CD4-positive, alpha-beta memory T cell (primary cell): ENCODE measurements around the gene DYNLT2. TPM values are rescaled to one million over a fixed set of nuclear protein-coding genes. Genes with fewer than 3 reads are reported as not detected.

Experiments
- CTCF ChIA-PET: fragments of 350-600 bp; sonication (Branson Sonifier 250); formaldehyde crosslinking; loops from one replicate; lab custom pipeline; 2021; ENCODE audit warnings: inconsistent platforms; ENCODE audit not compliant: partially characterized antibody; lab: Charles Lee
- POLR2A ChIA-PET: fragments of 350-600 bp; sonication (Branson Sonifier 250); formaldehyde crosslinking; loops from one replicate; lab custom pipeline; 2021; ENCODE audit not compliant: partially characterized antibody; lab: Charles Lee
- DNase-seq, 5 donors: peaks; one replicate each; pipeline versions ENCODE4 v3.0.0 to v3.0.0-alpha.2; 2020 to 2022; ENCODE audit warnings: mixed read lengths in 1 of 5
- H3K27ac ChIP-seq: one replicate; pipeline ENCODE4 v1.7.0; 2013; ENCODE audit warnings: low read depth, low read length
- H3K27me3 ChIP-seq: 2 replicates; pipeline ENCODE4 v1.7.0; 2013; ENCODE audit warnings: mild to moderate bottlenecking, low read length, moderate library complexity; ENCODE audit not compliant: insufficient read depth
- H3K36me3 ChIP-seq: 2 replicates; pipeline ENCODE4 v1.7.0; 2013; ENCODE audit warnings: mild to moderate bottlenecking, low read length, moderate library complexity; ENCODE audit not compliant: insufficient read depth
- H3K4me1 ChIP-seq: 2 replicates; pipeline ENCODE4 v1.7.0; 2013; ENCODE audit warnings: mild to moderate bottlenecking, low read length, moderate library complexity; ENCODE audit not compliant: insufficient read depth
- H3K4me3 ChIP-seq, 2 donors: one replicate each; pipeline ENCODE4 v1.7.0; 2013; ENCODE audit warnings: low read length in 2 of 2, mild to moderate bottlenecking in 1 of 2
- H3K9me3 ChIP-seq, 2 donors: one replicate each; pipeline ENCODE4 v1.7.0; 2013; ENCODE audit warnings: low read length in 2 of 2, control low read depth in 1 of 2; ENCODE audit not compliant: control insufficient read depth in 1 of 2
- H3K27ac Mint-ChIP-seq, 7 donors: one replicate each; pipeline ENCODE4 v1.8.0; 2020 to 2021; ENCODE audit warnings: mixed read lengths in 7 of 7, mild to moderate bottlenecking in 6 of 7, inconsistent platforms in 3 of 7, moderate library complexity in 3 of 7
- H3K27me3 Mint-ChIP-seq, 2 donors: one replicate each; pipeline ENCODE4 v1.8.0; 2020 to 2021; ENCODE audit warnings: mixed read lengths in 2 of 2
- H3K36me3 Mint-ChIP-seq, 2 donors: one replicate each; pipeline ENCODE4 v1.8.0; 2020 to 2021; ENCODE audit warnings: mixed read lengths in 2 of 2, inconsistent platforms in 1 of 2, mild to moderate bottlenecking in 1 of 2
- H3K4me1 Mint-ChIP-seq, 4 donors: one replicate each; pipeline ENCODE4 v1.8.0; 2020 to 2021; ENCODE audit warnings: mixed read lengths in 4 of 4, mild to moderate bottlenecking in 1 of 4
- H3K4me3 Mint-ChIP-seq, 8 donors: one replicate each; pipeline ENCODE4 v1.8.0; 2020 to 2021; ENCODE audit warnings: mixed read lengths in 8 of 8, mild to moderate bottlenecking in 7 of 8, moderate library complexity in 6 of 8, inconsistent platforms in 3 of 8
- H3K9me3 Mint-ChIP-seq, 8 donors: one replicate each; pipeline ENCODE4 v1.8.0; 2020 to 2021; ENCODE audit warnings: mixed read lengths in 8 of 8, mild to moderate bottlenecking in 5 of 8, inconsistent platforms in 3 of 8, moderate library complexity in 1 of 8
- intact Hi-C: fragments of 100-400 bp; cut with micrococcal nuclease; formaldehyde crosslinking; loops from one replicate; pipeline ENCODE4 v1.15.1; 2023
- polyA plus RNA-seq, 2 donors: library from polyadenylated mRNA; unstranded; fragments of 300-500 nt; fragmentation: Illumina TruSeq; gene quantifications; one replicate each; pipeline ENCODE4 v1.2.3, GENCODE V29; 2021
- total RNA-seq, 2 experiments: library from RNA; stranded (reverse); gene quantifications; one replicate each; pipeline ENCODE4 v1.2.3, GENCODE V29; 2021

DYNLT2 gene
- total and polyA plus RNA-seq, 4 experiments from 2014 or later, result 0.56 to 6.9 (median 3.0) TPM

- H3K9me3 ChIP-seq, result no peaks in the 10 kb centered on the region
- H3K36me3 ChIP-seq, result no peaks in the 10 kb centered on the region
- no peak overlapping the region for H3K27ac ChIP-seq
- H3K27me3 ChIP-seq, result no peaks in the 10 kb centered on the region
- Mint-ChIP-seq H3K4me3 (peak overlapping the region; percentile 88 to 93 (median 90)), H3K4me1 (peaks cover 6 to 24% (median 13%) of the 10 kb centered on the region in 4 donors), H3K27me3 (peaks cover 0 to 3% of the 10 kb centered on the region in 2 donors), H3K9me3 (no peaks in the 10 kb centered on the region), H3K36me3 (no peaks in the 10 kb centered on the region), H3K27ac (peak overlapping the region in 3 of 7 donors; percentile 53 to 88 (median 78))
- intact Hi-C loops, result no loop called here
- peak overlapping the region; percentile 71 to 82 for H3K4me3 ChIP-seq
- CTCF ChIA-PET, result interaction anchor here (0.7 to 4.9 kb wide), 35 partner anchors 9 to 794 kb away, joined by 3 to 65 read pairs (median 4); no protein-coding TSS in a partner anchor
- no peak for DNase-seq
- POLR2A ChIA-PET, result interaction anchor here (1.1 to 2.3 kb wide), 3 partner anchors 38 to 764 kb away, joined by 6 to 7 read pairs (median 6); partner anchors contain the start of genes C6orf120, DYNLT2, ERMARD and PSMB1
- peaks cover 16% of the 10 kb centered on the region for H3K4me1 ChIP-seq
Measured at GRCh38 chr6:169789146-169789943, 38.0 kb upstream of the DYNLT2 start.

- intact Hi-C loops, result no loop called here
- Mint-ChIP-seq H3K4me3 (peak overlapping the region in 3 of 8 donors; percentile 20 to 39 (median 28)), H3K36me3 (peaks cover 2 to 3% of the 10 kb centered on the region in 2 donors), H3K27me3 (peaks cover 0 to 3% of the 10 kb centered on the region in 2 donors), H3K4me1 (peaks cover 6 to 24% (median 13%) of the 10 kb centered on the region in 4 donors), H3K9me3 (no peaks in the 10 kb centered on the region), H3K27ac (no peak overlapping the region)
- ChIA-PET CTCF (interaction anchor here (1.1 to 4.9 kb wide), 7 partner anchors 16 to 746 kb away, joined by 3 to 65 read pairs (median 4); no protein-coding TSS in a partner anchor), POLR2A (no interaction called here)
- H3K4me1 ChIP-seq, result peaks cover 16% of the 10 kb centered on the region
- no peaks in the 10 kb centered on the region for H3K9me3 ChIP-seq
- no peaks in the 10 kb centered on the region for H3K27me3 ChIP-seq
- no peak for DNase-seq
- no peak overlapping the region for H3K27ac ChIP-seq
- H3K4me3 ChIP-seq, result no peak overlapping the region
- no peaks in the 10 kb centered on the region for H3K36me3 ChIP-seq
Measured at GRCh38 chr6:169788809-169789145, 37.4 kb upstream of the DYNLT2 start.

- H3K4me3 Mint-ChIP-seq, result no peak overlapping the region
- H3K9me3 ChIP-seq, result no peaks in the 10 kb centered on the region
- H3K4me1 Mint-ChIP-seq, result peaks cover 6 to 24% (median 13%) of the 10 kb centered on the region in 4 donors
Measured at GRCh38 chr6:169787797-169788196, 36.4 kb upstream of the DYNLT2 start.

GRCh38 chr6:169786349-169786748 lies 35.0 kb upstream of the DYNLT2 start:
- Mint-ChIP-seq H3K4me3 (peak overlapping the region in 1 of 8 donors; percentile 7), H3K27me3 (peaks cover 0 to under 1% of the 10 kb centered on the region in 2 donors), H3K9me3 (no peaks in the 10 kb centered on the region), H3K4me1 (peaks cover 5 to 22% (median 11%) of the 10 kb centered on the region in 4 donors), H3K36me3 (peaks cover 7 to 13% of the 10 kb centered on the region in 2 donors), H3K27ac (no peak overlapping the region)
- intact Hi-C loops, result no loop called here
- Histone ChIP-seq H3K27me3 (no peaks in the 10 kb centered on the region), H3K27ac (no peak overlapping the region), H3K36me3 (no peaks in the 10 kb centered on the region), H3K4me1 (peaks cover 16% of the 10 kb centered on the region), H3K9me3 (no peaks in the 10 kb centered on the region), H3K4me3 (no peak overlapping the region)
- ChIA-PET CTCF (no interaction called here), POLR2A (no interaction called here)
- DNase-seq, result no peak

More at GRCh38 chr6:169787797-169788196, 36.4 kb upstream of the DYNLT2 start:
- Mint-ChIP-seq H3K27me3 (peaks cover 0 to 2% of the 10 kb centered on the region in 2 donors), H3K36me3 (peaks cover 7 to 9% of the 10 kb centered on the region in 2 donors), H3K27ac (no peak overlapping the region), H3K9me3 (no peaks in the 10 kb centered on the region)
- intact Hi-C loops, result no loop called here
- Histone ChIP-seq H3K27ac (no peak overlapping the region), H3K4me1 (peaks cover 16% of the 10 kb centered on the region), H3K27me3 (no peaks in the 10 kb centered on the region), H3K36me3 (no peaks in the 10 kb centered on the region), H3K4me3 (no peak overlapping the region)
- ChIA-PET CTCF (interaction anchor here (3.9 to 4.9 kb wide), 3 partner anchors 17 to 743 kb away, joined by 47 to 65 read pairs (median 54); no protein-coding TSS in a partner anchor), POLR2A (no interaction called here)
- no peak for DNase-seq

GRCh38 chr6:169785566-169785965 lies 34.2 kb upstream of the DYNLT2 start:
- Mint-ChIP-seq H3K27ac (no peak overlapping the region), H3K36me3 (peaks cover 11 to 21% of the 10 kb centered on the region in 2 donors), H3K9me3 (no peaks in the 10 kb centered on the region), H3K4me3 (no peak overlapping the region), H3K27me3 (no peaks in the 10 kb centered on the region), H3K4me1 (peaks cover 1 to 16% (median 6%) of the 10 kb centered on the region in 4 donors)
- intact Hi-C loops, result no loop called here
- no peaks in the 10 kb centered on the region for H3K9me3 ChIP-seq
- peaks cover 11% of the 10 kb centered on the region for H3K4me1 ChIP-seq
- CTCF ChIA-PET, result no interaction called here
- POLR2A ChIA-PET, result no interaction called here
- DNase-seq, result no peak
- no peaks in the 10 kb centered on the region for H3K27me3 ChIP-seq
- no peak overlapping the region for H3K4me3 ChIP-seq
- H3K27ac ChIP-seq, result no peak overlapping the region
- H3K36me3 ChIP-seq, result no peaks in the 10 kb centered on the region

GRCh38 chr6:169784821-169785340 lies 33.5 kb upstream of the DYNLT2 start:
- Histone ChIP-seq H3K27me3 (no peaks in the 10 kb centered on the region), H3K4me1 (peaks cover 6% of the 10 kb centered on the region), H3K9me3 (no peaks in the 10 kb centered on the region), H3K36me3 (no peaks in the 10 kb centered on the region), H3K4me3 (no peak overlapping the region), H3K27ac (no peak overlapping the region)
- Mint-ChIP-seq H3K27ac (peak overlapping the region in 1 of 7 donors; percentile 82), H3K36me3 (peaks cover 17 to 28% of the 10 kb centered on the region in 2 donors), H3K4me3 (no peak overlapping the region), H3K9me3 (no peaks in the 10 kb centered on the region), H3K4me1 (peaks cover 1 to 9% (median 2%) of the 10 kb centered on the region in 4 donors), H3K27me3 (no peaks in the 10 kb centered on the region)
- no peak for DNase-seq
- ChIA-PET CTCF (no interaction called here), POLR2A (no interaction called here)
- intact Hi-C loops, result no loop called here
